Ovary (tissue), 3 donors: Measurements from ENCODE around the gene DSCAML1.

Source experiments
- EP300 ChIP-seq: sonication (generic); formaldehyde crosslinking; IDR thresholded peaks from one replicate; pipeline ENCODE4 v1.6.1; 2017; ENCODE audit warnings: antibody characterized with exemption
- POLR2A ChIP-seq: fragments of 450-650 bp; IDR thresholded peaks from one replicate; pipeline ENCODE4 v1.6.1; 2017; ENCODE audit warnings: antibody characterized with exemption, mild to moderate bottlenecking, moderate library complexity
- TF ChIP-seq, protein P1 (sequence below), 3 donors: fragments of 450-650 bp in 2 of 3; fragments of 200-600 bp in 1 of 3; IDR thresholded peaks; one replicate each; pipeline versions ENCODE4 v1.5.1 to v1.8.0; 2016 to 2022; ENCODE audit warnings: antibody characterized with exemption in 3 of 3, mild to moderate bottlenecking in 1 of 3
- donor health status: DM: no; HTN: no; CAD: no.

DNA sequence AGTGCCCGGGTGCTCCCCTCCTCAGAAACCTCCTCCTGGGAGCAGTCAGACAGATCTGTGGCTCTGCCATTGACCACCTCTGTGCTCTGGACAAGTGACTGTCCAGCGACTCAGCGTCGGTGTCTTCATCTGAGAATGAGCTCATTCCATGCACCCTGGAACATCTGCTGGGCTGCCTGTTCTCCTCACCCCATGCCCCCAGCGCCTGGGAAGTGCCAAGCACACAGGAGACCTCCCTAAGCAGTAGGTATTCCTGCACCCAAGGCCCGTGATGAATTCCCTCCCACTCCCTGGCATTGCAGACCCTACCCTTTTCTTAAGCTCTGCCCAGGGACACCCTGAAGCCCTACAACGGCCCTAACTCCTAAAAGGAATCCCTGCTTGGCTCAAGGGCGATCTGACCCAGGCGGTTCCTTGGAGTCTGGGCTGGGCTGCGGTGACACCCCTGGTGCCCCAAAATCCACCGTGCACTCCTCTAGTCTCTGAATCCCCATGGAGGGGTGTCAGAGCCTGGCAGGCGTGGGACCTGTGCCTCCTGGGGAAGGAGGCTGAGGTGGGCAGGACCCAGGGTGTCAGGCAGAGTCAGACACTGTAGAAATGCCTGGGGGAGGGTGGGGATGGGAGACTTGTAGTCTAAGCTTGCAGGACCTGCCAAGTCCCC, 377.4 kb downstream of the DSCAML1 start:
- TF ChIP-seq, protein P1, sequence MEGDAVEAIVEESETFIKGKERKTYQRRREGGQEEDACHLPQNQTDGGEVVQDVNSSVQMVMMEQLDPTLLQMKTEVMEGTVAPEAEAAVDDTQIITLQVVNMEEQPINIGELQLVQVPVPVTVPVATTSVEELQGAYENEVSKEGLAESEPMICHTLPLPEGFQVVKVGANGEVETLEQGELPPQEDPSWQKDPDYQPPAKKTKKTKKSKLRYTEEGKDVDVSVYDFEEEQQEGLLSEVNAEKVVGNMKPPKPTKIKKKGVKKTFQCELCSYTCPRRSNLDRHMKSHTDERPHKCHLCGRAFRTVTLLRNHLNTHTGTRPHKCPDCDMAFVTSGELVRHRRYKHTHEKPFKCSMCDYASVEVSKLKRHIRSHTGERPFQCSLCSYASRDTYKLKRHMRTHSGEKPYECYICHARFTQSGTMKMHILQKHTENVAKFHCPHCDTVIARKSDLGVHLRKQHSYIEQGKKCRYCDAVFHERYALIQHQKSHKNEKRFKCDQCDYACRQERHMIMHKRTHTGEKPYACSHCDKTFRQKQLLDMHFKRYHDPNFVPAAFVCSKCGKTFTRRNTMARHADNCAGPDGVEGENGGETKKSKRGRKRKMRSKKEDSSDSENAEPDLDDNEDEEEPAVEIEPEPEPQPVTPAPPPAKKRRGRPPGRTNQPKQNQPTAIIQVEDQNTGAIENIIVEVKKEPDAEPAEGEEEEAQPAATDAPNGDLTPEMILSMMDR (IDR thresholded peaks at IDR 0.05): no peak
- TF ChIP-seq EP300: no peak
- no peak for TF ChIP-seq POLR2A
